Inferior parietal cortex (tissue), 1 donor: ENCODE measurements around the gene CNTLN.
"Not testable (repeated sequence)": the region's sequence is repeated elsewhere in the genome, so short reads cannot be mapped to it uniquely, and the experiment has no call there.

Experiments used
- DNase-seq: peaks from one replicate; pipeline ENCODE4 v3.0.0-alpha.2; 2016; ENCODE audit errors: extremely low spot score

The CNTLN gene

GRCh38 chr9:17293685-17294084 lies 158.8 kb downstream of the CNTLN start:
- no peak for DNase-seq

- no peak for DNase-seq
Measured at GRCh38 chr9:17294822-17295624, 160.2 kb downstream of the CNTLN start.

- no peak for DNase-seq
Measured at GRCh38 chr9:17315341-17315740, 180.5 kb downstream of the CNTLN start.

GRCh38 chr9:17318821-17319320 lies 184.0 kb downstream of the CNTLN start:
- DNase-seq = no peak

GRCh38 chr9:17319864-17320263 lies 185.0 kb downstream of the CNTLN start:
- DNase-seq = no peak

GRCh38 chr9:17322882-17323864 lies 188.3 kb downstream of the CNTLN start:
- no peak for DNase-seq

- DNase-seq = no peak
Measured at GRCh38 chr9:17328331-17328730, 193.5 kb downstream of the CNTLN start.

GRCh38 chr9:17330097-17330496 lies 195.3 kb downstream of the CNTLN start:
- DNase-seq = no peak

- no peak for DNase-seq
Measured at GRCh38 chr9:17332115-17332514, 197.3 kb downstream of the CNTLN start.

- no peak for DNase-seq
Measured at GRCh38 chr9:17339156-17339555, 204.3 kb downstream of the CNTLN start.

- no peak for DNase-seq
Measured at GRCh38 chr9:17342696-17343095, 207.9 kb downstream of the CNTLN start.

- DNase-seq = no peak
Measured at GRCh38 chr9:17349831-17350230, 215.0 kb downstream of the CNTLN start.

- not testable (repeated sequence) for DNase-seq
Measured at GRCh38 chr9:17354006-17354405, 219.2 kb downstream of the CNTLN start.

- DNase-seq = no peak
Measured at GRCh38 chr9:17361378-17361777, 226.5 kb downstream of the CNTLN start.

GRCh38 chr9:17367035-17367434 lies 232.2 kb downstream of the CNTLN start:
- DNase-seq = no peak

GRCh38 chr9:17380126-17380861 lies 245.5 kb downstream of the CNTLN start:
- no peak for DNase-seq

GRCh38 chr9:17387565-17387964 lies 252.7 kb downstream of the CNTLN start:
- no peak for DNase-seq

GRCh38 chr9:17389026-17389425 lies 254.2 kb downstream of the CNTLN start:
- DNase-seq = no peak

- no peak for DNase-seq
Measured at GRCh38 chr9:17394881-17395510, 260.2 kb downstream of the CNTLN start.

GRCh38 chr9:17397166-17397728 lies 262.4 kb downstream of the CNTLN start:
- DNase-seq = not testable (repeated sequence)

- no peak for DNase-seq
Measured at GRCh38 chr9:17398350-17398749, 263.5 kb downstream of the CNTLN start.
